SK-N-SH treated with all-trans-retinoic acid at 6 μM for 48 hours (cell line): Measurements from ENCODE around the gene APOO.

Experiments
- ATAC-seq: fragments of 200-7000 bp; cut with Tn5 transposase; 3 replicates; pipeline ENCODE4 v1.9.1; 2020; ENCODE audit warnings: mild to moderate bottlenecking, moderate library complexity
- BACH2 ChIP-seq: fragments of 250-450 bp; sonication (Bioruptor Pico); IDR thresholded peaks from 2 replicates; pipeline ENCODE4 v1.9.0; 2021; ENCODE audit warnings: mild to moderate bottlenecking, borderline replicate concordance
- CREB5 ChIP-seq: fragments of 250-450 bp; sonication (Bioruptor Pico); IDR thresholded peaks from 2 replicates; pipeline ENCODE4 v1.5.1; 2020; ENCODE audit warnings: low read depth, mild to moderate bottlenecking, moderate library complexity
- CSDC2 ChIP-seq: fragments of 250-450 bp; sonication (Bioruptor Pico); IDR thresholded peaks from 2 replicates; pipeline ENCODE4 v1.5.0; 2020; ENCODE audit warnings: mild to moderate bottlenecking, moderate library complexity
- ESRRG ChIP-seq: fragments of 250-450 bp; sonication (Bioruptor Pico); IDR thresholded peaks from 2 replicates; pipeline ENCODE4 v1.6.1; 2021; ENCODE audit warnings: mild to moderate bottlenecking
- GLIS3 ChIP-seq: fragments of 250-450 bp; sonication (Bioruptor Pico); IDR thresholded peaks from 2 replicates; pipeline ENCODE4 v1.5.0; 2020; ENCODE audit warnings: mild to moderate bottlenecking, moderate library complexity
- ISL1 ChIP-seq: fragments of 250-450 bp; sonication (Bioruptor Pico); IDR thresholded peaks from 2 replicates; pipeline ENCODE4 v2.1.2; 2022; ENCODE audit warnings: mild to moderate bottlenecking, moderate library complexity
- OSR1 ChIP-seq: fragments of 250-450 bp; sonication (Bioruptor Pico); IDR thresholded peaks from 2 replicates; pipeline ENCODE4 v1.8.0; 2022; ENCODE audit warnings: moderate library complexity, mild to moderate bottlenecking, inconsistent platforms
- RARB ChIP-seq: fragments of 250-450 bp; sonication (Bioruptor Pico); IDR thresholded peaks from 2 replicates; pipeline ENCODE4 v1.8.0; 2021; ENCODE audit warnings: mild to moderate bottlenecking, moderate library complexity
- SNAI2 ChIP-seq: fragments of 250-450 bp; sonication (Bioruptor Pico); IDR thresholded peaks from 2 replicates; pipeline ENCODE4 v1.5.0; 2020; ENCODE audit warnings: mild to moderate bottlenecking, moderate library complexity
- TCF4 ChIP-seq: fragments of 250-450 bp; sonication (Bioruptor Pico); IDR thresholded peaks from 2 replicates; pipeline ENCODE4 v1.8.0; 2021; ENCODE audit warnings: mild to moderate bottlenecking, moderate library complexity, borderline replicate concordance
- TOX ChIP-seq: fragments of 250-450 bp; sonication (Bioruptor Pico); IDR thresholded peaks from 2 replicates; pipeline ENCODE4 v1.8.0; 2021; ENCODE audit warnings: mild to moderate bottlenecking, moderate library complexity, borderline replicate concordance
- TSHZ2 ChIP-seq: fragments of 250-450 bp; sonication (Bioruptor Pico); IDR thresholded peaks from 2 replicates; pipeline ENCODE4 v1.5.0; 2020; ENCODE audit warnings: mild to moderate bottlenecking, moderate library complexity
- ZC3H10 ChIP-seq: fragments of 250-450 bp; sonication (Bioruptor Pico); IDR thresholded peaks from 2 replicates; pipeline ENCODE4 v1.5.1; 2021; ENCODE audit warnings: mild to moderate bottlenecking, moderate library complexity
- ZFP3 ChIP-seq: fragments of 250-450 bp; sonication (Bioruptor Pico); IDR thresholded peaks from 2 replicates; pipeline ENCODE4 v1.5.0; 2020; ENCODE audit warnings: mild to moderate bottlenecking, moderate library complexity
- ZFP30 ChIP-seq: fragments of 450-650 bp; formaldehyde crosslinking; IDR thresholded peaks from 2 replicates; pipeline ENCODE4 v1.5.0; 2022; ENCODE audit warnings: mild to moderate bottlenecking, moderate library complexity
- ZNF70 ChIP-seq: fragments of 450-650 bp; formaldehyde crosslinking; IDR thresholded peaks from 2 replicates; pipeline ENCODE4 v1.5.0; 2020; ENCODE audit warnings: mild to moderate bottlenecking, moderate library complexity
- TF ChIP-seq, protein P1 (sequence below): fragments of 250-450 bp; sonication (Bioruptor Pico); IDR thresholded peaks from 2 replicates; pipeline ENCODE4 v1.5.1; 2021; ENCODE audit warnings: mild to moderate bottlenecking, moderate library complexity
- TF ChIP-seq, protein P2 (sequence below): fragments of 250-450 bp; sonication (Bioruptor Pico); IDR thresholded peaks from 2 replicates; pipeline ENCODE4 v1.8.0; 2020; ENCODE audit warnings: mild to moderate bottlenecking, moderate library complexity, borderline replicate concordance

The APOO gene

GRCh38 chrX:23907111-23907497, 634 bp downstream of the APOO start (continued):
- TF ChIP-seq, protein P1, sequence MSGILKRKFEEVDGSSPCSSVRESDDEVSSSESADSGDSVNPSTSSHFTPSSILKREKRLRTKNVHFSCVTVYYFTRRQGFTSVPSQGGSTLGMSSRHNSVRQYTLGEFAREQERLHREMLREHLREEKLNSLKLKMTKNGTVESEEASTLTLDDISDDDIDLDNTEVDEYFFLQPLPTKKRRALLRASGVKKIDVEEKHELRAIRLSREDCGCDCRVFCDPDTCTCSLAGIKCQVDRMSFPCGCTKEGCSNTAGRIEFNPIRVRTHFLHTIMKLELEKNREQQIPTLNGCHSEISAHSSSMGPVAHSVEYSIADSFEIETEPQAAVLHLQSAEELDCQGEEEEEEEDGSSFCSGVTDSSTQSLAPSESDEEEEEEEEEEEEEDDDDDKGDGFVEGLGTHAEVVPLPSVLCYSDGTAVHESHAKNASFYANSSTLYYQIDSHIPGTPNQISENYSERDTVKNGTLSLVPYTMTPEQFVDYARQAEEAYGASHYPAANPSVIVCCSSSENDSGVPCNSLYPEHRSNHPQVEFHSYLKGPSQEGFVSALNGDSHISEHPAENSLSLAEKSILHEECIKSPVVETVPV (CRISPR knock-in tag): no peak
- TF ChIP-seq CREB5 (CRISPR knock-in tag): no peak
- TF ChIP-seq TCF4 (CRISPR knock-in tag): no peak
- no peak for TF ChIP-seq TOX
- TF ChIP-seq ISL1 (CRISPR knock-in tag): no peak
- TF ChIP-seq SNAI2 (CRISPR knock-in tag): no peak
- TF ChIP-seq ZFP30 (CRISPR knock-in tag): no peak
- TF ChIP-seq ZNF70: no peak
- no peak for TF ChIP-seq OSR1
- TF ChIP-seq, all 23 proteins: peak for 0

- ATAC-seq: no peak
- TF ChIP-seq, protein P1 (CRISPR knock-in tag): no peak
- TF ChIP-seq TOX: no peak
- TF ChIP-seq RARB (CRISPR knock-in tag): no peak
- TF ChIP-seq TSHZ2 (CRISPR knock-in tag): no peak
- no peak for TF ChIP-seq ZFP30 (CRISPR knock-in tag)
- TF ChIP-seq TCF4 (CRISPR knock-in tag): no peak
- no peak for TF ChIP-seq ISL1 (CRISPR knock-in tag)
- TF ChIP-seq, protein P2, sequence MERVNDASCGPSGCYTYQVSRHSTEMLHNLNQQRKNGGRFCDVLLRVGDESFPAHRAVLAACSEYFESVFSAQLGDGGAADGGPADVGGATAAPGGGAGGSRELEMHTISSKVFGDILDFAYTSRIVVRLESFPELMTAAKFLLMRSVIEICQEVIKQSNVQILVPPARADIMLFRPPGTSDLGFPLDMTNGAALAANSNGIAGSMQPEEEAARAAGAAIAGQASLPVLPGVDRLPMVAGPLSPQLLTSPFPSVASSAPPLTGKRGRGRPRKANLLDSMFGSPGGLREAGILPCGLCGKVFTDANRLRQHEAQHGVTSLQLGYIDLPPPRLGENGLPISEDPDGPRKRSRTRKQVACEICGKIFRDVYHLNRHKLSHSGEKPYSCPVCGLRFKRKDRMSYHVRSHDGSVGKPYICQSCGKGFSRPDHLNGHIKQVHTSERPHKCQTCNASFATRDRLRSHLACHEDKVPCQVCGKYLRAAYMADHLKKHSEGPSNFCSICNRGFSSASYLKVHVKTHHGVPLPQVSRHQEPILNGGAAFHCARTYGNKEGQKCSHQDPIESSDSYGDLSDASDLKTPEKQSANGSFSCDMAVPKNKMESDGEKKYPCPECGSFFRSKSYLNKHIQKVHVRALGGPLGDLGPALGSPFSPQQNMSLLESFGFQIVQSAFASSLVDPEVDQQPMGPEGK (CRISPR knock-in tag): no peak
- TF ChIP-seq GLIS3: no peak
- TF ChIP-seq ZFP3 (CRISPR knock-in tag): no peak
Observed at GRCh38 chrX:23904096-23904495, 3.6 kb downstream of the APOO start.

DNA sequence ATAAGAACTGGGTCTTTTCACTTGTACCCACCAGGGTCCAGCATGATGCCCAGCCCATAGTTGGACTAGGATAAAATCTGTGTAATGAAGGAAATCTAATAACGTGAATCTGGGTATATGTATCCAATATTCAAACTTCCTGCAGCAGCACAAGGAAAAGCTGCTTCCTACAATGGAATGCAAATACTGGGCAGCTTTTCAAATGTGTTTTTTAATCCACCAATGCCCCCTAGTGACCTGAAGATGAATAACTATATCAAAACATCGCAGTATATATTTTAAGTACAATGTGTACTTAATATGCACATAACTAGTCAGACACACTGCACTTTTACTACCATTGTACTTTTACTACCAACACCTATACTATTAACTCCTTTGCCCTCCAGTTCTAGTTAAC, 5.3 kb downstream of the APOO start:
- ATAC-seq: peak; percentile 73
- TF ChIP-seq SNAI2 (CRISPR knock-in tag) (no peak), CREB5 (CRISPR knock-in tag) (no peak), BACH2 (CRISPR knock-in tag) (no peak), TSHZ2 (CRISPR knock-in tag) (no peak), ZFP3 (CRISPR knock-in tag) (no peak), CSDC2 (CRISPR knock-in tag) (no peak), ZC3H10 (no peak), ESRRG (no peak), TCF4 (CRISPR knock-in tag) (no peak), TOX (no peak)
- TF ChIP-seq, protein P2 (CRISPR knock-in tag): no peak
